K562 (cell line): ENCODE data around the gene LRRIQ4. TPM values are rescaled to one million over a fixed set of nuclear protein-coding genes. Genes with fewer than 3 reads are reported as not detected.

Experiments used
- AFF1 ChIP-seq, 2 experiments: fragments of 450-650 bp; IDR thresholded peaks; 2 replicates each; pipeline ENCODE4 v1.6.1; 2018; ENCODE audit warnings: mild to moderate bottlenecking in 2 of 2, low read depth in 1 of 2; ENCODE audit not compliant: partially characterized antibody in 2 of 2
- CAMTA2 ChIP-seq: fragments of 250-450 bp; sonication (Bioruptor Pico); conservative IDR thresholded peaks from 2 replicates; pipeline ENCODE4 v1.5.1; 2022
- CBX2 ChIP-seq: fragments of 200-600 bp; sonication (generic); IDR thresholded peaks from one replicate; pipeline ENCODE4 v1.6.1; 2012; ENCODE audit warnings: mild to moderate bottlenecking, low read length, inconsistent platforms; ENCODE audit not compliant: insufficient read depth, poor library complexity, severe bottlenecking
- GABPA ChIP-seq: fragments of 200-800 bp; sonication (Bioruptor generic); conservative IDR thresholded peaks from 2 replicates; pipeline ENCODE4 v1.6.1; 2016; ENCODE audit warnings: low read depth, missing genetic modification characterization, missing compliant biosample characterization
- HNRNPK ChIP-seq: fragments of 200-400 bp; formaldehyde crosslinking; IDR thresholded peaks from one replicate; pipeline ENCODE4 v1.6.1; 2018; ENCODE audit warnings: mild to moderate bottlenecking, low read depth, low read length; ENCODE audit not compliant: poor library complexity, severe bottlenecking
- MYNN ChIP-seq, 2 experiments: sonication (generic); formaldehyde crosslinking in 1 of 2; IDR thresholded peaks; 2 replicates each; pipeline versions ENCODE4 v1.5.0 to v1.6.1; 2016 to 2020; ENCODE audit warnings: antibody characterized with exemption in 1 of 2, missing genetic modification reagents in 1 of 2
- PHTF2 ChIP-seq: fragments of 250-450 bp; sonication (Bioruptor Pico); IDR thresholded peaks from 2 replicates; pipeline ENCODE4 v1.5.0; 2021; ENCODE audit warnings: mild to moderate bottlenecking
- POLR2A ChIP-seq: fragments of 450-650 bp; conservative IDR thresholded peaks from 2 replicates; pipeline ENCODE4 v1.6.1; 2016
- POLR2AphosphoS5 ChIP-seq: IDR thresholded peaks from 2 replicates; pipeline ENCODE4 v1.6.1; 2011; ENCODE audit warnings: mild to moderate bottlenecking, low read depth, low read length, moderate library complexity; ENCODE audit not compliant: control insufficient read depth, insufficient read depth
- POLR3A ChIP-seq: IDR thresholded peaks from 2 replicates; pipeline ENCODE4 v1.6.1; 2011; ENCODE audit warnings: borderline replicate concordance, mild to moderate bottlenecking, moderate library complexity; ENCODE audit not compliant: insufficient read length, insufficient read depth; ENCODE audit errors: extremely low read depth
- PRMT5 ChIP-seq: sonication (generic); formaldehyde crosslinking; IDR thresholded peaks from 2 replicates; pipeline ENCODE4 v1.5.0; 2020; ENCODE audit warnings: missing genetic modification reagents
- SETDB1 ChIP-seq: IDR thresholded peaks from one replicate; pipeline ENCODE4 v1.6.1; 2012; ENCODE audit warnings: low read length, control low read depth, inconsistent platforms
- SMARCA5 ChIP-seq: fragments of 450-650 bp; IDR thresholded peaks from 2 replicates; pipeline ENCODE4 v1.6.1; 2016
- TARDBP ChIP-seq: fragments of 450-650 bp; IDR thresholded peaks from 2 replicates; pipeline ENCODE4 v1.6.1; 2016
- THAP7 ChIP-seq: fragments of 250-450 bp; sonication (Bioruptor Pico); IDR thresholded peaks from 2 replicates; pipeline ENCODE4 v1.5.0; 2021
- TRIM25 ChIP-seq: fragments of 450-650 bp; IDR thresholded peaks from 2 replicates; pipeline ENCODE4 v1.7.0; 2016; ENCODE audit warnings: borderline replicate concordance
- ZC3H11A ChIP-seq: IDR thresholded peaks from 2 replicates; pipeline ENCODE4 v1.6.1; 2012; ENCODE audit warnings: low read depth, low read length, improper control_type of control experiment
- ZKSCAN1 ChIP-seq: fragments of 150-350 bp; IDR thresholded peaks from 2 replicates; pipeline ENCODE4 v1.6.1; 2016; ENCODE audit warnings: low read depth, low read length
- ZNF395 ChIP-seq: fragments of 200-800 bp; sonication (Bioruptor generic); IDR thresholded peaks from 2 replicates; pipeline ENCODE4 v1.6.1; 2017; ENCODE audit warnings: missing genetic modification characterization, missing compliant biosample characterization
- ZNF444 ChIP-seq: fragments of 250-450 bp; sonication (Bioruptor Pico); IDR thresholded peaks from 2 replicates; pipeline ENCODE4 v1.4.0; 2020; ENCODE audit warnings: mild to moderate bottlenecking, moderate library complexity
- ZNF584 ChIP-seq: fragments of 200-800 bp; sonication (Bioruptor generic); IDR thresholded peaks from 2 replicates; pipeline ENCODE4 v1.6.1; 2016; ENCODE audit warnings: low read depth, mild to moderate bottlenecking, missing genetic modification characterization, missing compliant biosample characterization
- polyA plus RNA-seq, 8 experiments: library from polyadenylated mRNA; depleted of rRNA in 4 of 8; stranded (reverse) in 5 of 8; unstranded in 3 of 8; fragments of >200 nt; fragmentation: Nextera tagmentation in 2 of 8; fragmentation: Illumina TruSeq in 1 of 8; extraction: Ambion mirVana in 2 of 8; extraction: Trizol in 1 of 8; gene quantifications; 2 replicates each; pipeline versions ENCODE4 v1.2.1 to v1.2.3, GENCODE V29; 2011 to 2014; ENCODE audit warnings: inconsistent platforms in 1 of 8, missing spikeins in 1 of 8
- total RNA-seq, 7 experiments: library from RNA; depleted of rRNA in 6 of 7; stranded (reverse); fragments of >200 nt in 6 of 7; fragmentation: Illumina TruSeq in 2 of 7; extraction: Trizol in 2 of 7; gene quantifications; 2 replicates each; pipeline versions ENCODE4 v1.2.1 to v1.2.3, GENCODE V29; 2011 to 2021; ENCODE audit warnings: low replicate concordance in 1 of 7

LRRIQ4 gene
- total and polyA plus RNA-seq, 9 of the 15 experiments (the other 6 are each of a cell fraction or from before 2014, with no cell fraction given) = not detected

- TF ChIP-seq THAP7 (CRISPR knock-in tag) (peak; percentile 93), HNRNPK (no peak), GABPA (tag) (peak; percentile 94), TARDBP (no peak), POLR2A (peak; percentile 96), SETDB1 (no peak), POLR2AphosphoS5 (peak; percentile 94), PHTF2 (CRISPR knock-in tag) (no peak), CAMTA2 (CRISPR knock-in tag) (no peak), ZNF584 (no peak), SMARCA5 (no peak), ZKSCAN1 (no peak), PRMT5 (CRISPR knock-in tag) (no peak), POLR3A (no peak), CBX2 (no peak), ZNF444 (CRISPR knock-in tag) (no peak), TRIM25 (no peak), ZC3H11A (no peak), MYNN (IDR thresholded peaks at IDR 0.05) (no peak), MYNN (CRISPR knock-in tag; IDR thresholded peaks at IDR 0.05) (no peak), AFF1 (IDR thresholded peaks at IDR 0.05; ENCODE audit: low read depth in 1 of 2, partially characterized antibody in 2 of 2) (no peak), ZNF395 (no peak)
These were observed 47.6 kb upstream of the LRRIQ4 start, which contains the start of gene TERC (continued) for GRCh38 chr3:169764882-169765612.
